ENCODE measurements around the gene WDR18. TPM values are rescaled to one million over a fixed set of nuclear protein-coding genes. Genes with fewer than 3 reads are reported as not detected.

The WDR18 gene
- total and polyA plus RNA-seq, 2 experiments from 2014 or later = 155 to 157 TPM

- ATAC-seq = peak; percentile 24
- H2AFZ ChIP-seq = no peak overlapping the region
- H3K79me2 ChIP-seq (replicated peaks; ENCODE audit: insufficient read depth) = peaks cover 9% of the 10 kb centered on the region
- no peaks in the 10 kb centered on the region for H3K9me2 ChIP-seq (ENCODE audit: insufficient read depth)
- no peaks in the 10 kb centered on the region; the same call in 1 of the 2 replicates for H4K20me1 ChIP-seq (replicated peaks; ENCODE audit: insufficient read depth)
- no peak overlapping the region for H3K4me3 ChIP-seq
- peaks cover 5% of the 10 kb centered on the region; the same call in 1 of the 2 replicates for H3K36me3 ChIP-seq (ENCODE audit: insufficient read depth)
- no peak overlapping the region for H3K4me3 Mint-ChIP-seq
- no peak overlapping the region for H3K4me2 ChIP-seq
- peaks cover 43% of the 10 kb centered on the region for H3K36me3 Mint-ChIP-seq (ENCODE audit: low read depth)
- DNase-seq (ENCODE audit: low spot score) = no peak
- H3K27me3 ChIP-seq (ENCODE audit: insufficient read depth) = no peaks in the 10 kb centered on the region
- no peaks in the 10 kb centered on the region for H3K4me1 ChIP-seq (ENCODE audit: insufficient read depth)
- TF ChIP-seq ZNF114 (CRISPR knock-in tag; IDR thresholded peaks at IDR 0.05) = no peak
- no peak for TF ChIP-seq ZNF462 (CRISPR knock-in tag; IDR thresholded peaks at IDR 0.05)
- no peak for TF ChIP-seq STAT1 (IDR thresholded peaks at IDR 0.05; ENCODE audit: unreplicated experiment)
- peak; percentile 56 to 71 for TF ChIP-seq CTCF (conservative IDR thresholded peaks at IDR 0.05; ENCODE audit: low read depth in 2 of 2)
- TF ChIP-seq EZH2phosphoT487 (IDR thresholded peaks at IDR 0.05; ENCODE audit: unreplicated experiment) = no peak
- no peak for TF ChIP-seq EZH2 (IDR thresholded peaks at IDR 0.05; ENCODE audit: low read depth, unreplicated experiment)
- TF ChIP-seq CREB1 (CRISPR knock-in tag; IDR thresholded peaks at IDR 0.05; ENCODE audit: low read depth) = no peak
- H3K9me3 Mint-ChIP-seq = no peaks in the 10 kb centered on the region
- H3K4me1 Mint-ChIP-seq = peaks cover 9% of the 10 kb centered on the region; the same call in 2 of the 3 replicates
- no peak overlapping the region for H3K27ac ChIP-seq (ENCODE audit: low read depth)
- peaks cover 24% of the 10 kb centered on the region for H3F3A ChIP-seq (replicated peaks; ENCODE audit: low read depth)
- no peak overlapping the region; the same call in 1 of the 2 replicates for H3K27ac Mint-ChIP-seq
- H3K27me3 Mint-ChIP-seq (ENCODE audit: insufficient read depth, low read depth, poor library complexity) = peaks cover 15% of the 10 kb centered on the region
Measured at GRCh38 chr19:989381-990081, 5.4 kb downstream of the WDR18 start.
